A549 (cell line): ENCODE measurements around the gene DEXI.

Source experiments
- TF ChIP-seq, protein P1 (sequence below): IDR thresholded peaks from 2 replicates; pipeline ENCODE4 v1.6.1; 2012
- TF ChIP-seq, protein P2 (sequence below): fragments of >200 bp; sonication (Bioruptor Twin); formaldehyde crosslinking; IDR thresholded peaks from 3 replicates; pipeline ENCODE4 v1.5.1; 2016

DNA sequence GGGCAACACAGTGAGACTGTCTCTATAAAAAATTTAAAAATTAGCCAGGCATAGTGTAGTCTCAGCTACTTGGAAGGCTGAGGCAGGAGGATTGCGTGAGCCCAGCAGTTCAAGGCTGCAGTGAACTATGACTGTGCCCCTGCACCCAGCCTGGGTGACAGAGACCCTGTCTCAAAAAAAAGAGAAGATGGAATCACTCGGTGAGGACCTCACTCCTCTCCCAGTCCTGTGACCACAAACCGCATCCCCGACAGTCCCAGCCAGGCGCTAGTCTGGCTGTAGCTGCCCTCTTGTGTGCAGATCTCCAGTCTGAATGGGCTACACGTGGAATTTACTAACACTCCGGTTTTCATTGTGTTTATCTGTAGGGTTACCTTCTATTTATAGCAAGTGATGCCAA is 11.1 kb downstream of the DEXI start:
- TF ChIP-seq, protein P1, sequence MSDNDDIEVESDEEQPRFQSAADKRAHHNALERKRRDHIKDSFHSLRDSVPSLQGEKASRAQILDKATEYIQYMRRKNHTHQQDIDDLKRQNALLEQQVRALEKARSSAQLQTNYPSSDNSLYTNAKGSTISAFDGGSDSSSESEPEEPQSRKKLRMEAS: no peak
- TF ChIP-seq, protein P2, sequence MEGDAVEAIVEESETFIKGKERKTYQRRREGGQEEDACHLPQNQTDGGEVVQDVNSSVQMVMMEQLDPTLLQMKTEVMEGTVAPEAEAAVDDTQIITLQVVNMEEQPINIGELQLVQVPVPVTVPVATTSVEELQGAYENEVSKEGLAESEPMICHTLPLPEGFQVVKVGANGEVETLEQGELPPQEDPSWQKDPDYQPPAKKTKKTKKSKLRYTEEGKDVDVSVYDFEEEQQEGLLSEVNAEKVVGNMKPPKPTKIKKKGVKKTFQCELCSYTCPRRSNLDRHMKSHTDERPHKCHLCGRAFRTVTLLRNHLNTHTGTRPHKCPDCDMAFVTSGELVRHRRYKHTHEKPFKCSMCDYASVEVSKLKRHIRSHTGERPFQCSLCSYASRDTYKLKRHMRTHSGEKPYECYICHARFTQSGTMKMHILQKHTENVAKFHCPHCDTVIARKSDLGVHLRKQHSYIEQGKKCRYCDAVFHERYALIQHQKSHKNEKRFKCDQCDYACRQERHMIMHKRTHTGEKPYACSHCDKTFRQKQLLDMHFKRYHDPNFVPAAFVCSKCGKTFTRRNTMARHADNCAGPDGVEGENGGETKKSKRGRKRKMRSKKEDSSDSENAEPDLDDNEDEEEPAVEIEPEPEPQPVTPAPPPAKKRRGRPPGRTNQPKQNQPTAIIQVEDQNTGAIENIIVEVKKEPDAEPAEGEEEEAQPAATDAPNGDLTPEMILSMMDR: no peak
